ENCODE data around the gene EPDR1. TPM values are rescaled to one million over a fixed set of nuclear protein-coding genes. Genes with fewer than 3 reads are reported as not detected.

EPDR1 gene
- polyA plus RNA-seq, 1 donor from 2014 or later, result 1.7 TPM

DNA sequence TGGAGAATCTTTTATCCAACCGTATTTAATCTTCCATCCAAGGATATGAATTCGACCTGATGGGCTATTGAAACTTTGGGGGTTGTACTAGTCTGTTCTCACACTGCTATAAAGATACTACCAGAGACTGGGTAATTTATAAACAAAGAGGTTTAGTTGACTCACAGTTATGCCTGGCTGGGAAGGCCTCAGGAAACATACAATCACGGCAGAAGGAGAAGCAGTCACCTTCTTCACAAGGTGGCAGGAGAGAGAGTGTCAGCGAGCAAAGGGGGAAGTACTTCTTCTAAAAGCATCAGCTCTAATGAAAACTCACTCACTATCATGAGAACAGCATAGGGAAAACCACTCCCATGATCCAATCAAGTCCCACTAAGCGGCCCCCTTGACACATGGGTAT lies 43.8 kb downstream of the EPDR1 start:
- TF ChIP-seq POLR2AphosphoS5 (IDR thresholded peaks at IDR 0.05), result no peak
- TF ChIP-seq RAD21 (conservative IDR thresholded peaks at IDR 0.05), result no peak
- no peak for TF ChIP-seq EP300 (conservative IDR thresholded peaks at IDR 0.05; ENCODE audit: poor library complexity, severe bottlenecking)
- TF ChIP-seq TAF1 (IDR thresholded peaks at IDR 0.05; ENCODE audit: low read depth), result no peak
- no peak for TF ChIP-seq MXI1 (conservative IDR thresholded peaks at IDR 0.05; ENCODE audit: poor library complexity, severe bottlenecking)
- TF ChIP-seq EZH2 (IDR thresholded peaks at IDR 0.05; ENCODE audit: borderline replicate concordance, insufficient read depth, low read length, poor library complexity, severe bottlenecking), result no peak
- no peak for TF ChIP-seq SMC3 (conservative IDR thresholded peaks at IDR 0.05; ENCODE audit: poor library complexity)
- TF ChIP-seq CTCF (IDR thresholded peaks at IDR 0.05; ENCODE audit: poor library complexity, severe bottlenecking), result no peak
- TF ChIP-seq, protein P1, sequence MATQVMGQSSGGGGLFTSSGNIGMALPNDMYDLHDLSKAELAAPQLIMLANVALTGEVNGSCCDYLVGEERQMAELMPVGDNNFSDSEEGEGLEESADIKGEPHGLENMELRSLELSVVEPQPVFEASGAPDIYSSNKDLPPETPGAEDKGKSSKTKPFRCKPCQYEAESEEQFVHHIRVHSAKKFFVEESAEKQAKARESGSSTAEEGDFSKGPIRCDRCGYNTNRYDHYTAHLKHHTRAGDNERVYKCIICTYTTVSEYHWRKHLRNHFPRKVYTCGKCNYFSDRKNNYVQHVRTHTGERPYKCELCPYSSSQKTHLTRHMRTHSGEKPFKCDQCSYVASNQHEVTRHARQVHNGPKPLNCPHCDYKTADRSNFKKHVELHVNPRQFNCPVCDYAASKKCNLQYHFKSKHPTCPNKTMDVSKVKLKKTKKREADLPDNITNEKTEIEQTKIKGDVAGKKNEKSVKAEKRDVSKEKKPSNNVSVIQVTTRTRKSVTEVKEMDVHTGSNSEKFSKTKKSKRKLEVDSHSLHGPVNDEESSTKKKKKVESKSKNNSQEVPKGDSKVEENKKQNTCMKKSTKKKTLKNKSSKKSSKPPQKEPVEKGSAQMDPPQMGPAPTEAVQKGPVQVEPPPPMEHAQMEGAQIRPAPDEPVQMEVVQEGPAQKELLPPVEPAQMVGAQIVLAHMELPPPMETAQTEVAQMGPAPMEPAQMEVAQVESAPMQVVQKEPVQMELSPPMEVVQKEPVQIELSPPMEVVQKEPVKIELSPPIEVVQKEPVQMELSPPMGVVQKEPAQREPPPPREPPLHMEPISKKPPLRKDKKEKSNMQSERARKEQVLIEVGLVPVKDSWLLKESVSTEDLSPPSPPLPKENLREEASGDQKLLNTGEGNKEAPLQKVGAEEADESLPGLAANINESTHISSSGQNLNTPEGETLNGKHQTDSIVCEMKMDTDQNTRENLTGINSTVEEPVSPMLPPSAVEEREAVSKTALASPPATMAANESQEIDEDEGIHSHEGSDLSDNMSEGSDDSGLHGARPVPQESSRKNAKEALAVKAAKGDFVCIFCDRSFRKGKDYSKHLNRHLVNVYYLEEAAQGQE (IDR thresholded peaks at IDR 0.05; ENCODE audit: borderline replicate concordance), result no peak
- H3K4me3 ChIP-seq (ENCODE audit: low read length), result no peak overlapping the region

DNA sequence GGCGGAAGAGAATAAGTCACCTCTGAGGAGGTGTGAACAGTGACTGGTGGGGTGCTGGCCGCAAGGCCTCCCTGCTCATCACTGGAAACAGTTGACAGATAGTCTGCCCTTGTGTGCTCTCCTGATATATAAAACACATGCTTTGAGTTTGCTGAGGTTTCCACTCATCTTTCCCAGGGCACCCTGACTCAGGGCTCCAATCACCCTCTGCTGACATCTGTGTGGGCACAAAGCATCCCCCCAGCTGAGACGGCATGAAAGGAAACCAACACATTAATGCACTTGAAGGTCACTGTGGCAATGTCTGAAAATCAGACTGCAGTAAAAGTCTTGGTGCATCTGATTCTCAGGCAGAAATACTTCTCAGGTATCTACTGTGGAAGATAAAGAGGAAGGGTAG lies 49.8 kb downstream of the EPDR1 start:
- TF ChIP-seq MXI1 (conservative IDR thresholded peaks at IDR 0.05; ENCODE audit: poor library complexity, severe bottlenecking), result no peak
- no peak for TF ChIP-seq RAD21 (conservative IDR thresholded peaks at IDR 0.05)
- no peak for TF ChIP-seq CTCF (IDR thresholded peaks at IDR 0.05; ENCODE audit: poor library complexity, severe bottlenecking)
- no peak for TF ChIP-seq EP300 (conservative IDR thresholded peaks at IDR 0.05; ENCODE audit: poor library complexity, severe bottlenecking)
- TF ChIP-seq, protein P1 (IDR thresholded peaks at IDR 0.05; ENCODE audit: borderline replicate concordance), result no peak
- no peak for TF ChIP-seq POLR2AphosphoS5 (IDR thresholded peaks at IDR 0.05)
- no peaks in the 10 kb centered on the region for H3F3A ChIP-seq (ENCODE audit: insufficient read depth, low read length, poor library complexity, severe bottlenecking)
- no peaks in the 10 kb centered on the region for H3K9me2 ChIP-seq (ENCODE audit: insufficient read depth, low read length)
- H3K4me2 ChIP-seq (ENCODE audit: low read length), result no peak overlapping the region
- no peak overlapping the region for H2AFZ ChIP-seq (ENCODE audit: low read depth, low read length)
- H3K36me3 ChIP-seq (ENCODE audit: insufficient read depth, low read length), result no peaks in the 10 kb centered on the region
- H3K9ac ChIP-seq (ENCODE audit: low read length), result no peak overlapping the region
- no peak overlapping the region for H3K4me3 ChIP-seq (ENCODE audit: low read length)
- H3K27me3 ChIP-seq (ENCODE audit: insufficient read depth, low read depth, low read length), result no peaks in the 10 kb centered on the region
- no peak overlapping the region for H3K27ac ChIP-seq (ENCODE audit: low read length)
- no peaks in the 10 kb centered on the region for H3K79me2 ChIP-seq (replicated peaks; ENCODE audit: insufficient read depth, low read length)
- no peaks in the 10 kb centered on the region for H3K9me3 ChIP-seq (ENCODE audit: low read length)
- H4K20me1 ChIP-seq (ENCODE audit: insufficient read depth), result no peaks in the 10 kb centered on the region

More for the DNA sequence above, 43.8 kb downstream of the EPDR1 start:
- Histone ChIP-seq H3K36me3 (ENCODE audit: insufficient read depth, low read length) (no peaks in the 10 kb centered on the region), H3K4me2 (ENCODE audit: low read length) (no peak overlapping the region), H3K79me2 (replicated peaks; ENCODE audit: insufficient read depth, low read length) (no peaks in the 10 kb centered on the region), H3K9me3 (ENCODE audit: low read length) (no peaks in the 10 kb centered on the region), H4K20me1 (ENCODE audit: insufficient read depth) (no peaks in the 10 kb centered on the region), H3F3A (ENCODE audit: insufficient read depth, low read length, poor library complexity, severe bottlenecking) (no peaks in the 10 kb centered on the region), H3K27me3 (ENCODE audit: insufficient read depth, low read depth, low read length) (no peaks in the 10 kb centered on the region), H3K9me2 (ENCODE audit: insufficient read depth, low read length) (no peaks in the 10 kb centered on the region), H3K27ac (ENCODE audit: low read length) (no peak overlapping the region), H3K9ac (ENCODE audit: low read length) (no peak overlapping the region), H2AFZ (ENCODE audit: low read depth, low read length) (no peak overlapping the region)

All from neural cell (in vitro differentiated cells).